GM21367 (cell line): ENCODE data around the gene TAPT1.
"Not testable (repeated sequence)": the region's sequence is repeated elsewhere in the genome, so short reads cannot be mapped to it uniquely, and the experiment has no call there.

Experiments used
- ATAC-seq: cut with Tn5 transposase; IDR thresholded peaks from one replicate; pipeline ENCODE4 v1.9.1; 2021; ENCODE audit not compliant: unreplicated experiment

Gene TAPT1

GRCh38 chr4:16187455-16187854 is 38.8 kb downstream of the TAPT1 start:
- ATAC-seq, result no peak

GRCh38 chr4:16186986-16187385 is 39.3 kb downstream of the TAPT1 start:
- ATAC-seq, result no peak

- no peak for ATAC-seq
Measured at GRCh38 chr4:16183604-16184003, 42.7 kb downstream of the TAPT1 start.

- no peak for ATAC-seq
Measured at GRCh38 chr4:16176621-16177020, 49.6 kb downstream of the TAPT1 start.

GRCh38 chr4:16171831-16172230 is 54.4 kb downstream of the TAPT1 start:
- no peak for ATAC-seq

- no peak for ATAC-seq
Measured at GRCh38 chr4:16169490-16169889, 56.8 kb downstream of the TAPT1 start.

DNA sequence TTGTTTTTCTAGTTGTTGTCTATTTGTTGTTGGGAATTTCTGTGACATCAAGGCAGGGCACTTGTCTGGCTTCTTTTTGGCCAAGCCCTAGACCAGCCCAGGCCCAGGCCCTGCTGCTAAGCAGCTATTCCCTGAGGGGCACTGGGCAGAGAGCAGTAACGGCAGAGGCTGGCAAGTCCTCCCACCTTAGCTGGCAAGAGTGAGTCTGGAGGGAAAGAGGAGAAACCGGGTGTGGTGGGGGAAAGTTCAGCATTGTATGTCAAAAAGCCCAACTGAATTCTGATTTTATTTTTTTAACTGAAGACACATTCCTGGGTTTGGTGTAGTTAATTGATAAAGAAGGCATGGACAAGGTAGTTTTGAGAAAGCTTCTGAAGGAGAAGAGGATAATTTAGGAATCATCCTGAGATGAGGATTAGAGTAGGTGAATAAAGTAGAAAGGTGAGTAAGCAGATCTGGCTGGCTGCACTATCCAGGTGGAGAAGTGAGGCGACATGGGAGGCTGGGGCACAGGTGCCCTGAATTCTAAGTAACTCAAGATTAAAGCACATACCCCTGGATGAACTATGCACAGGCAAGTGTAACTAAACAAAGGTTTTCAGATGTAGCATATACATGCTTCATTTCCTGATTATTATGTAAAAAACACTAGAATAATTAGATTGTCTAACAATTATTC is 57.4 kb downstream of the TAPT1 start:
- no peak for ATAC-seq

DNA sequence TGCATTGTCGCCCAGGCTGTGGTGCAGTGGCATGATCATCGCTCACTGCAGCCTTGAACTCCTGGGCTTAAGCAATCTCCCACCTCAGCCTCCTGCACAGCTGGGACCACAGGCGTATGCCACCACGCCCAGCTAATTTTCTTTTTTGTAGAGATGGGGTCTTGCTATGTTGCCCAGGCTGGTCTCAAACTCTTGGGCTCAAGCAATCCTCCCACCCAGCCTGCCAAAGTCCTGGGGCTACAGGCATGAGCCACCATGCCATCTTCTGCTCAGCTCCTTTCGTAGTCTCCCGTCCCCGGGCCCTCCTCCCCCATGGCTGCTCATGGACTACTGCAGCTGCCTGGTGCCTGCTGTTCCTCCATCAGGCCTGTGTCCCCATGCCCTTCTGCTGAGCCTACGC is 58.1 kb downstream of the TAPT1 start:
- ATAC-seq, result no peak

DNA sequence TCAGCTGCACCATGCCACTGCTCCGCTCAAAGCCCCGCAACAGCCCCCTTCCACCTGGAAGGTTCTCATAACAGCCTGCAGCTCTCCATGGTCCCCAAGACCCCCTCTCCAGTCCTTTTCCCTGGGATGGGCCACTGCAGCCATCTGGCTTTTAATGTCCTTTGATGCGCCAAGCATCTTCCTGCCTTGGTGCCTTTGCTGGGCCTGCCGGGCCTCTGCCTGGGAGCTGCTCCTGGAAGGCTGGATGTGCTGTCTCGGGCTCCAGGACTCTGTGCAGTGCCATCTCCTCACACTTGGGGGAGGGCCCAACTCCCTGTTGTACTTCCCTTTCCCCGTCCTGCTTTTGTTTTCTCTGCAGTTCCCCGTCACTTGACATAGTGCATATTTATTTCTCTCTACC is 60.3 kb downstream of the TAPT1 start:
- no peak for ATAC-seq

GRCh38 chr4:16162891-16163290 is 63.4 kb downstream of the TAPT1 start:
- no peak for ATAC-seq

- ATAC-seq, result no peak
Measured at GRCh38 chr4:16161851-16162408, 64.3 kb downstream of the TAPT1 start.

- ATAC-seq, result no peak
Measured at GRCh38 chr4:16160457-16160856, 65.8 kb downstream of the TAPT1 start.

GRCh38 chr4:16159286-16159685 is 67.0 kb downstream of the TAPT1 start:
- no peak for ATAC-seq

- no peak for ATAC-seq
Measured at GRCh38 chr4:16158504-16158852, 67.8 kb downstream of the TAPT1 start.

DNA sequence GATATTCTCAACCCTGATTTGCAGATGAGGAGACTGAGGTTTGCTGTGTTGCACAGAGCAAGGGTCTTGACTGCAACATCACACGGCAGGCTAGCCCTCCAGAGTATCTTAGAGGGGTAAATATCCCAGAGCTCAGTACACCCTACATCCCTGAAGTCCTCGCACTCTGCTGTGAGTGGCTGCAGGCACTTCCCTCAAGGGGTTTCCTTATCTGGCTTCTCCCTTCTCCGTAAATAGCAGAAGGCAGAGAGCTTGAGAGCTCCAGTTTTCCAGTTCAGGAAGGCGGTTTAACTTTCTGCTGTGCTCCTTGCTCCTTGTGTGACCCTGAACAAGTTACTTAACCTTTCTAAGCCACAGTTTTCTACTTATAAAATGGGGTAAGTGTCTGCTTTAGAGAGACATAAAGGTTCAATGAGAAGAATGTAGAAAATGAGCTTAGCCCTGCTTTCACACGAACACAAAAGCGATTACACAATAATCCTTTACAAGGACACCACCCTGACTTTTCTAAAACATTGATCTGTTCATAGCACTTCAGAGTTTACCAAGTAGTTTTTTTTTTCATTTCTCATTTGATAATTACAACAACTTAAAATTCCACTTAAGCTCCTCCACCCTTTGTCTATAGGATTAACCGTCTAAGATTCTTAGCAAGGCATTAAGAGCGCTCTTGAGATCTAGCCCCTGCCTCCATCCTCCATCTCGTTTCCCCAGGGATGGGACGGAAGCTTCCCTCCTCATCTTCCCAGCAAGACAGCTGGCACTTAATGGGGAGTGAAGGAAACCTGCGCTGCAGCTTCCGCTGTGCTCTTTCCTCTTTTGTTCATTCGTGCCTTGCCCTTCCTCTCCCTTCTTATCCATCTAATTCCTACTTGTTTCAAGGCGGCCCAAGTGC is 68.4 kb downstream of the TAPT1 start:
- ATAC-seq, result no peak

GRCh38 chr4:16155528-16156169 is 70.6 kb downstream of the TAPT1 start:
- no peak for ATAC-seq

DNA sequence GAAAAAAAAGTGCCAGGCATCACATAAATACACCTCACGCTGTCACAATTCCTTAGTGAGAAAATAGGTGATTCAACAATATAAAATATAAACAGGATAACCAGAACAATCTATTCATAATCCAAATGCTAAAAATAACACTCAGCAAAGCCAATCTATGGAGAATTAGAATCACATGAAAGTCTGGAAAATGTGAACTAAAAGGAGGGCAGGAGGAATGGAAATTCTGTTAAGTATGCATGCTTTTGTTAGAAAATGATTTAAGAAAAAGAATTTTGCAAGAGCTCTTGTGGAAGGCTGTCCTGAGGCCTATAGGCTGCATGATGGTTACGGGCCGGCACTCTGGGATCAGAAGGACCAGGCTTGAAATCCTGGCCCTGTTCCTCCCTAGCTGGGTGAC is 71.8 kb downstream of the TAPT1 start:
- no peak for ATAC-seq

DNA sequence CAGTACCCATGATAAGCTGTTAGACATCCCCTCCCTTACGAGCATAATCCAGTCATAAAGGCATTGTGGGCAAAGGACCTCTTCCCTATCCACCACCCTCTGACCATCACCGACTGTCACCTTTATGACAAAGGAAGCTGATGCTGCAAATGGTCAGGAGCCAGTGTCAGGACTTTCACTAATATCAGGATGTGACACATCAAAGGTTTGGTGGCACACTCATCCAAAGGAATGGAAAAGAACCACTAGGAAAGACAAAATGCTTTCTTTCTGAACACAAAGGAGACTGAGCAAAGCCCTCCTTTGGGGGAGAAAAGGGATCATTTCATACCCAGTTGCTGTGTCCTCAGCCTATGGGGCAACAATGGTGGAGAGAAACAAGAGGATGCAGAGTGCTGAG is 75.6 kb downstream of the TAPT1 start:
- ATAC-seq, result no peak

DNA sequence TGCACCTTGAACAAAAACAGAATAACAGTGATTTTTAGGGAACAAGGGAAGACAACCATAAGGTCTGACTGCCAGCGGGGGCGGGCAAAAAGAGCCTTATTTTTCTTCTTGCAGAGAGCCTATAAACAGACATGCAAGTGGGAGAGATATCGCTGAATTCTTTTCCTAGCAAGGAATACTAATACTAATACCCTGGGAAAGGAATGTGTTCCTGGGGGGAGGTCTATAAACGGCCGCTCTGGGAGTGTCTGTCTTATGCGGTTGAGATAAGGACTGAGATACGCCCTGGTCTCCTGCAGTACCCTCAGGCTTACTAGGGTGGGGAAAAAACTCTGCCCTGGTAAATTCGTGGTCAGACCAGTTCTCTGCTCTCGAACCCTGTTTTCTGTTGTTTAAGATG is 81.4 kb downstream of the TAPT1 start:
- not testable (repeated sequence) for ATAC-seq

GRCh38 chr4:16142598-16143310 is 83.5 kb downstream of the TAPT1 start:
- no peak for ATAC-seq

DNA sequence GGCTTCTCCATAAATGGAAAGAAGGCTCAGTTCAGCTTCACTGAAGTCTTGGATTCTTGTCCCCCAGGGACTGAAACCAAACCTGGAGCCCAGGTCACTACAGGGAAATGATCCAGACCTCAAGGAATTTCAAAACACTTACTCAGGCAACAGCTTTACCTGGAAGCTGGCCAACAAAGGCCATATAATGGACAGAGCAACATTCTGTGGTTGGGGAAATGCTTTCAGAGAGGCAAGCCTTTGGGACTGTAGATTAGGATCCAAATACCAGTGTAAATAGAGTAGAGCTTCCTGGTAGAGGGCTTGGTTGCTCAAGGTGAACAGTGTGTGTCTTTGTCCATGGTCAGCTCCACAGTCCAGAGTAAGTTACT is 85.4 kb downstream of the TAPT1 start:
- ATAC-seq, result no peak
